ENCODE results near the gene LIMA1. TPM values are rescaled to one million over a fixed set of nuclear protein-coding genes. Genes with fewer than 3 reads are reported as not detected.

The LIMA1 gene
- total and polyA plus RNA-seq, 9 of the 15 experiments (the other 6 are each of a cell fraction or from before 2014, with no cell fraction given), result 20.2 to 37.8 (median 27.3) TPM

GRCh38 chr12:50246873-50247612 is 36.3 kb downstream of the LIMA1 start (continued):
- peak; percentile 51 for TF ChIP-seq VEZF1 (CRISPR knock-in tag; IDR thresholded peaks at IDR 0.05)
- TF ChIP-seq ZNF586 (CRISPR knock-in tag; conservative IDR thresholded peaks at IDR 0.05), result no peak
- no peak for TF ChIP-seq ZNF740 (CRISPR knock-in tag; IDR thresholded peaks at IDR 0.05)
- no peak for TF ChIP-seq ZNF740 (tag; IDR thresholded peaks at IDR 0.05)
- peak; percentile 98 for TF ChIP-seq JUND (IDR thresholded peaks at IDR 0.05; ENCODE audit: borderline replicate concordance, low read depth, low read length)
- TF ChIP-seq JUND (tag; IDR thresholded peaks at IDR 0.05; ENCODE audit: borderline replicate concordance, low read depth, low read length), result peak; percentile 95
- no peak for TF ChIP-seq BRD4 (IDR thresholded peaks at IDR 0.05)
- no peak for TF ChIP-seq ZBTB33 (CRISPR knock-in tag; IDR thresholded peaks at IDR 0.05)
- TF ChIP-seq PURB (CRISPR knock-in tag; IDR thresholded peaks at IDR 0.05; ENCODE audit: low read depth), result no peak
- TF ChIP-seq SMARCA5 (IDR thresholded peaks at IDR 0.05), result no peak
- no peak; the same call in 1 of the 2 replicates for TF ChIP-seq FOXP1 (CRISPR knock-in tag; IDR thresholded peaks at IDR 0.05)
- TF ChIP-seq MAFK (IDR thresholded peaks at IDR 0.05; ENCODE audit: low read length), result peak; percentile 48; the same call in 1 of the 2 replicates
- TF ChIP-seq SOX6 (IDR thresholded peaks at IDR 0.05), result peak; percentile 42; the same call in 1 of the 2 replicates
- TF ChIP-seq ZNF395 (CRISPR knock-in tag; IDR thresholded peaks at IDR 0.05), result peak; percentile 78
- no peak for TF ChIP-seq RHOXF2B (CRISPR knock-in tag; conservative IDR thresholded peaks at IDR 0.05)
- TF ChIP-seq FOXA3 (CRISPR knock-in tag; conservative IDR thresholded peaks at IDR 0.05 in 1 of 2, IDR thresholded peaks at IDR 0.05 in 1 of 2), result no peak
- no peak for TF ChIP-seq HMG20B (CRISPR knock-in tag; IDR thresholded peaks at IDR 0.05)
- no peak for TF ChIP-seq ETS2 (tag; IDR thresholded peaks at IDR 0.05; ENCODE audit: borderline replicate concordance, poor library complexity, severe bottlenecking)
- TF ChIP-seq BRCA1 (IDR thresholded peaks at IDR 0.05), result no peak
- no peak for TF ChIP-seq BRCA1 (CRISPR knock-in tag; IDR thresholded peaks at IDR 0.05)
- TF ChIP-seq TRIM28 (IDR thresholded peaks at IDR 0.05), result no peak; the same call in 1 of the 2 replicates
- TF ChIP-seq NFYB (IDR thresholded peaks at IDR 0.05; ENCODE audit: extremely low read depth, insufficient read length), result no peak
- no peak for TF ChIP-seq ESRRB (CRISPR knock-in tag; IDR thresholded peaks at IDR 0.05; ENCODE audit: borderline replicate concordance)
